ENCODE data around the gene FBXO41. TPM values are rescaled to one million over a fixed set of nuclear protein-coding genes. Genes with fewer than 3 reads are reported as not detected.

FBXO41 gene
- total and polyA plus RNA-seq, 2 donors = 2.8 to 8.2 TPM

DNA sequence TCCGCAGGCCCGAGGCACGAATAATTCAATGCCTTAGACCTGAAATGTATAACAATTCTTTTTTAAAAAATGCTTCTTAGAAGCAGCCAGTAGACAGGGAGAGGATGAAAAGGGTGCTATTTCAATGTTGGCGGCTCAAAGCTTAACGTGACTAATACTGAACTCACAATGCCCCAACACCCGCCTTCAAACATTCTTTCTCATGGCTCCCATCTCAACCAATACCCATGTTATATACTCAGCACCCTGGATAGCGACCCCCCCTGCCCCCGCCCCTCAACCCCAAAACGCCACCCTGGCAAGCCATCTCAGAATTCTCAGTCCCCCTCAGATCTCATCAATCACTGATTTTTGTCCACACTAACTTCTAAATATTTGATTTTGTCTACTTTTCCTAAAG is 4.4 kb downstream of the FBXO41 start:
- 95% methylated on average over 9 of the region's 9 CpGs for WGBS
- DNase-seq (ENCODE audit: low read depth in 6 of 9, low spot score in 9 of 9) = no peak
- Histone ChIP-seq H3K4me3 (ENCODE audit: low read length in 2 of 2) (no peak overlapping the region), H3K36me3 (ENCODE audit: control insufficient read depth in 2 of 2, insufficient read depth in 2 of 2, low read length in 1 of 2) (no peaks in the 10 kb centered on the region), H3K27ac (ENCODE audit: low read depth in 1 of 2, low read length in 1 of 2) (no peak overlapping the region), H3K27me3 (ENCODE audit: control insufficient read depth in 2 of 2, insufficient read depth in 1 of 2, low read length in 1 of 2) (no peaks in the 10 kb centered on the region), H3K9me3 (ENCODE audit: control insufficient read depth in 2 of 2, insufficient read depth in 1 of 2, low read length in 1 of 2) (no peaks in the 10 kb centered on the region), H3K4me1 (ENCODE audit: control insufficient read depth in 2 of 2, insufficient read depth in 2 of 2, low read length in 2 of 2) (peaks cover 5 to 15% of the 10 kb centered on the region in 2 donors)

DNA sequence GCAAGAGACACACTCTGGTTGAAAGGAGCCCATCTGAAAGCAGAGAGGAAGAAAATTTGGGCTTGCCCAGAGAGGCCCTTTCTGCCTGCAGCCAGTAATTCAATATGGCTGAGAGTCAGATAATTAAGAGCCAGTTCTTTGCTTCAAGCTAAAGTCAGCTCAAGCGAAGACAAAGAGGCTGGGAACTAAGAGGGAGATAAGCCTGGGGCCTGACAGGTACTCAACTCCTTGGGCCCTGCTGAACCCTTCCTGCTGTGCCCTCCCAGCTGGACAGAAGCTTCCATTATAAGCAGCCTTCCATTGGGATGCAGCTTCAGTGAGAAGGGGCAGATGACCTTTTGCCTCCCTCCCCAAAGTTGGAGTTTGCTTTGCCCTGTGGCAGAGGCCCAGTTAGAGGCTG is 12.0 kb downstream of the FBXO41 start:
- no peak for DNase-seq (ENCODE audit: low read depth in 6 of 9, low spot score in 9 of 9)
- WGBS = 98% methylated on average over 1 of the region's 1 CpG
- peaks cover 4 to 5% of the 10 kb centered on the region in 2 donors for H3K4me1 ChIP-seq (ENCODE audit: control insufficient read depth in 2 of 2, insufficient read depth in 2 of 2, low read length in 2 of 2)

GRCh38 chr2:73269686-73270465 is 14.4 kb downstream of the FBXO41 start:
- 51% methylated on average over 22 of the region's 22 CpGs for WGBS
- Histone ChIP-seq H3K4me3 (ENCODE audit: low read length in 2 of 2) (peak overlapping the region; percentile 35 to 48), H3K4me1 (ENCODE audit: control insufficient read depth in 2 of 2, insufficient read depth in 2 of 2, low read length in 2 of 2) (peaks cover 4 to 5% of the 10 kb centered on the region in 2 donors), H3K27me3 (ENCODE audit: control insufficient read depth in 2 of 2, insufficient read depth in 1 of 2, low read length in 1 of 2) (peaks cover 0 to 2% of the 10 kb centered on the region in 2 donors), H3K9me3 (ENCODE audit: control insufficient read depth in 2 of 2, insufficient read depth in 1 of 2, low read length in 1 of 2) (no peaks in the 10 kb centered on the region), H3K27ac (ENCODE audit: low read depth in 1 of 2, low read length in 1 of 2) (no peak overlapping the region), H3K36me3 (ENCODE audit: control insufficient read depth in 2 of 2, insufficient read depth in 2 of 2, low read length in 1 of 2) (peaks cover 0 to 3% of the 10 kb centered on the region in 2 donors)
- DNase-seq (ENCODE audit: low read depth in 6 of 9, low spot score in 9 of 9) = no peak

More for the DNA sequence above, 12.0 kb downstream of the FBXO41 start:
- H3K9me3 ChIP-seq (ENCODE audit: control insufficient read depth in 2 of 2, insufficient read depth in 1 of 2, low read length in 1 of 2) = no peaks in the 10 kb centered on the region
- H3K27ac ChIP-seq (ENCODE audit: low read depth in 1 of 2, low read length in 1 of 2) = no peak overlapping the region
- H3K27me3 ChIP-seq (ENCODE audit: control insufficient read depth in 2 of 2, insufficient read depth in 1 of 2, low read length in 1 of 2) = peaks cover 0 to 2% of the 10 kb centered on the region in 2 donors
- no peaks in the 10 kb centered on the region for H3K36me3 ChIP-seq (ENCODE audit: control insufficient read depth in 2 of 2, insufficient read depth in 2 of 2, low read length in 1 of 2)
- no peak overlapping the region for H3K4me3 ChIP-seq (ENCODE audit: low read length in 2 of 2)

- peaks cover 0 to 2% of the 10 kb centered on the region in 2 donors for H3K27me3 ChIP-seq (ENCODE audit: control insufficient read depth in 2 of 2, insufficient read depth in 1 of 2, low read length in 1 of 2)
- no peaks in the 10 kb centered on the region for H3K9me3 ChIP-seq (ENCODE audit: control insufficient read depth in 2 of 2, insufficient read depth in 1 of 2, low read length in 1 of 2)
- peak overlapping the region in 1 of 2 donors; percentile 48 for H3K4me3 ChIP-seq (ENCODE audit: low read length in 2 of 2)
- H3K27ac ChIP-seq (ENCODE audit: low read depth in 1 of 2, low read length in 1 of 2) = no peak overlapping the region
- DNase-seq (ENCODE audit: low read depth in 6 of 9, low spot score in 9 of 9) = peak in 8 of 9 donors; percentile 56 to 90 (median 68)
- WGBS = 49% methylated on average over 113 of the region's 113 CpGs
- H3K36me3 ChIP-seq (ENCODE audit: control insufficient read depth in 2 of 2, insufficient read depth in 2 of 2, low read length in 1 of 2) = peaks cover 3 to 7% of the 10 kb centered on the region in 2 donors
- peaks cover 4 to 5% of the 10 kb centered on the region in 2 donors for H3K4me1 ChIP-seq (ENCODE audit: control insufficient read depth in 2 of 2, insufficient read depth in 2 of 2, low read length in 2 of 2)
Measured at GRCh38 chr2:73268830-73269685, 15.2 kb downstream of the FBXO41 start.

DNA sequence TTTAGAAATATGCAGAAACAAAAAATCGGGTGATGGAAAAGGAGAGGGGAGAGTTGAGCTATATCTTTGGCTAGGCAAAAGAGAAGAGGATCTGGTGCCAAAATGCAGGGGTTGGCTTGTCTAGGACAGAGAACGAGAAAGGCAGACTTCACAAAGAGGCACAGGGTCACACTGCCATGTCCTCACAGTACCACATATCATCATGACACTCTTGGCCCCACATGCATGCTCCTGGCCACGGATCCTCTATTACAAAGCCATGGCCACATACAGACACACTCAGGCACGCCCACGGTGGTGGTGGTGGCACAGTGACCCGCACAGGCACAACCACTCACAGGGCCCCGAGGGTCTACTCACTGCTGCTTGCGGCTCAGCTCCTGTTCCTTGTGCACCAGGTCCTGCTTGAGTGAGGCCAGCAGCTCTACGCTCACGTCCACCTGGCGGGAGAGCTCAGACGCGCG is 15.9 kb downstream of the FBXO41 start:
- Histone ChIP-seq H3K4me3 (ENCODE audit: low read length in 2 of 2) (no peak overlapping the region), H3K36me3 (ENCODE audit: control insufficient read depth in 2 of 2, insufficient read depth in 2 of 2, low read length in 1 of 2) (peaks cover 3 to 13% of the 10 kb centered on the region in 2 donors)
- WGBS = 95% methylated on average over 14 of the region's 14 CpGs

DNA sequence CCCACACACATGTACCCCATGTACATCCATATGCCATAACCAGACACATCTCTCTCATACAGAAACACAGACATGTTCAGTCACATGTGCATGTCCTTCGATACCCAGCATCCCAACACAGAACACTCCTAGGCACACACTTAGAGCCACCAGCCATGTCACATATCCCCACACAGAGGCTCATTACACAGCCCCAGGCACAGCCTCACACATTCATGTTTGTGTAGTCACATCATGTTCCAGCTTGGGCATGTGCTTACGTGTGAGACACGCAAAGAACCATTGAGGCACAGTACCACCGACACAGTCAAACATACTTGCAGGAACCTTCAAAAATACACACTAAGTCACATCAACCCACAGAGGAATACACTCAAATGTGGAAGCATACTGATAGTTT is 17.3 kb downstream of the FBXO41 start:
- no peak overlapping the region for H3K27ac ChIP-seq (ENCODE audit: low read depth in 1 of 2, low read length in 1 of 2)
- WGBS = 98% methylated on average over 4 of the region's 4 CpGs
- H3K27me3 ChIP-seq (ENCODE audit: control insufficient read depth in 2 of 2, insufficient read depth in 1 of 2, low read length in 1 of 2) = peaks cover 0 to 2% of the 10 kb centered on the region in 2 donors
- no peak overlapping the region for H3K4me3 ChIP-seq (ENCODE audit: low read length in 2 of 2)
- DNase-seq (ENCODE audit: low read depth in 6 of 9, low spot score in 9 of 9) = no peak
- peaks cover 3 to 14% of the 10 kb centered on the region in 2 donors for H3K36me3 ChIP-seq (ENCODE audit: control insufficient read depth in 2 of 2, insufficient read depth in 2 of 2, low read length in 1 of 2)
- peaks cover 4 to 5% of the 10 kb centered on the region in 2 donors for H3K4me1 ChIP-seq (ENCODE audit: control insufficient read depth in 2 of 2, insufficient read depth in 2 of 2, low read length in 2 of 2)
- H3K9me3 ChIP-seq (ENCODE audit: control insufficient read depth in 2 of 2, insufficient read depth in 1 of 2, low read length in 1 of 2) = no peaks in the 10 kb centered on the region

More for the DNA sequence above, 15.9 kb downstream of the FBXO41 start:
- peaks cover 4 to 5% of the 10 kb centered on the region in 2 donors for H3K4me1 ChIP-seq (ENCODE audit: control insufficient read depth in 2 of 2, insufficient read depth in 2 of 2, low read length in 2 of 2)
- H3K27me3 ChIP-seq (ENCODE audit: control insufficient read depth in 2 of 2, insufficient read depth in 1 of 2, low read length in 1 of 2) = peaks cover 0 to 2% of the 10 kb centered on the region in 2 donors
- DNase-seq (ENCODE audit: low read depth in 6 of 9, low spot score in 9 of 9) = no peak
- H3K9me3 ChIP-seq (ENCODE audit: control insufficient read depth in 2 of 2, insufficient read depth in 1 of 2, low read length in 1 of 2) = no peaks in the 10 kb centered on the region
- no peak overlapping the region for H3K27ac ChIP-seq (ENCODE audit: low read depth in 1 of 2, low read length in 1 of 2)

DNA sequence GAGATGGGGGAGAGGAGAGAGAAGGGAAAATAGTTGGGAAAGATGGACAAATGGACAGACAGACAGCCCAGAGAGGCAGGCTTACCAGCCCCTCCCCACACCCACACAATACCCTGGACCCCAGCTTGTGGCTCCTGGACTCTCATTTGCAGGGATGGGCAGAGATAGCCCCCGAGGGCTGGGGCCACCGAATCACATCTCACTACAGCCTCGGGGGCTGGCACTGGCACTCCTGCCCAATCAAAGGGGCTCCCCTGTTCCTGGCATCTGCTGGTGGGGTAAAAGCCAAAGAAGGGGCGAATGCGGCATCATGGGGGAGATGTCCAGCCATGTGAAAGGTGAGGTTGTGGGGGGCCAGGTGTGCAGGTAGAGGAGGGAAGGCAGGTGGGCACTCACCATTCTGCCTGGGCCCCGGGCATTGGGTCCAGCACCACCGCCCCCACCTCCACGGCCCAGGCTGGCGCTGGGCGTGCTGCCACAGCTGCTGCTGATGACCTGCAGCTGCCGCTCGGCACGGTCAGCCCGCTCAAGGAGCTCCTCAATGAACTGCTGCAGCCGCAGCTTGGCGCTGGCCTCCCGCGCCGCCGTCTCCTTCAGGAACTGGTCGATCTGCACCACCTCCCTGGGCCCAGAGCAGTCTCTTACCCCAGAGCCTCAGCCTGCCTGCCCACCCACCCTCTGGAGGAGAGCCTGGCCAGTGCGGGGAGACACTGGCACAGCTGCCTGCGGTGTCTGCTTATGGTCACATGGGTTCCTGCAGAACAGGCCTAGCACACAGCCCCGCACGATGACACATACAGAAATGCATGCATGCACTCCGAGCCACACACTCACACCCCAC is 18.0 kb downstream of the FBXO41 start:
- Histone ChIP-seq H3K9me3 (ENCODE audit: control insufficient read depth in 2 of 2, insufficient read depth in 1 of 2, low read length in 1 of 2) (no peaks in the 10 kb centered on the region), H3K36me3 (ENCODE audit: control insufficient read depth in 2 of 2, insufficient read depth in 2 of 2, low read length in 1 of 2) (peaks cover 3 to 14% of the 10 kb centered on the region in 2 donors), H3K27me3 (ENCODE audit: control insufficient read depth in 2 of 2, insufficient read depth in 1 of 2, low read length in 1 of 2) (peaks cover 0 to 2% of the 10 kb centered on the region in 2 donors), H3K4me1 (ENCODE audit: control insufficient read depth in 2 of 2, insufficient read depth in 2 of 2, low read length in 2 of 2) (peaks cover 4 to 5% of the 10 kb centered on the region in 2 donors), H3K27ac (ENCODE audit: low read depth in 1 of 2, low read length in 1 of 2) (no peak overlapping the region), H3K4me3 (ENCODE audit: low read length in 2 of 2) (no peak overlapping the region)
- DNase-seq (ENCODE audit: low read depth in 6 of 9, low spot score in 9 of 9) = no peak
- WGBS = 97% methylated on average over 26 of the region's 26 CpGs

GRCh38 chr2:73265298-73266060 is 18.8 kb downstream of the FBXO41 start:
- no peaks in the 10 kb centered on the region for H3K9me3 ChIP-seq (ENCODE audit: control insufficient read depth in 2 of 2, insufficient read depth in 1 of 2, low read length in 1 of 2)
- peaks cover 4 to 5% of the 10 kb centered on the region in 2 donors for H3K4me1 ChIP-seq (ENCODE audit: control insufficient read depth in 2 of 2, insufficient read depth in 2 of 2, low read length in 2 of 2)
- no peak overlapping the region for H3K4me3 ChIP-seq (ENCODE audit: low read length in 2 of 2)
- H3K27me3 ChIP-seq (ENCODE audit: control insufficient read depth in 2 of 2, insufficient read depth in 1 of 2, low read length in 1 of 2) = peaks cover 0 to 2% of the 10 kb centered on the region in 2 donors
- no peak overlapping the region for H3K27ac ChIP-seq (ENCODE audit: low read depth in 1 of 2, low read length in 1 of 2)
- DNase-seq (ENCODE audit: low read depth in 6 of 9, low spot score in 9 of 9) = no peak
- 97% methylated on average over 28 of the region's 28 CpGs for WGBS
- H3K36me3 ChIP-seq (ENCODE audit: control insufficient read depth in 2 of 2, insufficient read depth in 2 of 2, low read length in 1 of 2) = peaks cover 4 to 16% of the 10 kb centered on the region in 2 donors

Data from thymus (tissue), 11 donors.